HepG2 (cell line): ENCODE results near the gene ZMIZ1.

Experiments used
- BCL6 ChIP-seq: IDR thresholded peaks from 2 replicates; pipeline ENCODE4 v1.6.1; 2016; ENCODE audit warnings: missing genetic modification reagents, missing compliant biosample characterization
- CTCF ChIP-seq: sonication (generic); formaldehyde crosslinking; IDR thresholded peaks from 2 replicates; pipeline ENCODE4 v1.5.0; 2020; ENCODE audit warnings: mild to moderate bottlenecking, missing genetic modification reagents, moderate library complexity
- FOXO4 ChIP-seq: sonication (generic); formaldehyde crosslinking; conservative IDR thresholded peaks from 2 replicates; pipeline ENCODE4 v1.8.1; 2023; ENCODE audit warnings: missing genetic modification reagents
- JUNB ChIP-seq: sonication (generic); formaldehyde crosslinking; IDR thresholded peaks from 2 replicates; pipeline ENCODE4 v1.8.0; 2022; ENCODE audit warnings: missing genetic modification reagents, mild to moderate bottlenecking, borderline replicate concordance
- MLX ChIP-seq: IDR thresholded peaks from 2 replicates; pipeline ENCODE4 v1.6.1; 2016
- MTERF4 ChIP-seq: sonication (generic); formaldehyde crosslinking; IDR thresholded peaks from 2 replicates; pipeline ENCODE4 v1.8.0; 2023; ENCODE audit warnings: mild to moderate bottlenecking, missing genetic modification reagents
- POLR2AphosphoS5 ChIP-seq: IDR thresholded peaks from 2 replicates; pipeline ENCODE4 v1.6.1; 2012; ENCODE audit warnings: low read depth, low read length
- RXRA ChIP-seq: sonication (generic); formaldehyde crosslinking; IDR thresholded peaks from 2 replicates; pipeline ENCODE4 v1.5.1; 2020; ENCODE audit warnings: missing genetic modification reagents
- SIN3B ChIP-seq: fragments of 150-350 bp; IDR thresholded peaks from 2 replicates; pipeline ENCODE4 v1.6.1; 2014; ENCODE audit warnings: low read length
- USF2 ChIP-seq, 2 experiments: sonication (generic) in 1 of 2; formaldehyde crosslinking in 1 of 2; IDR thresholded peaks; 2 replicates each; pipeline versions ENCODE4 v1.5.1 to v1.6.1; 2011 to 2020; ENCODE audit warnings: borderline replicate concordance in 1 of 2, low read depth in 1 of 2, low read length in 1 of 2, mild to moderate bottlenecking in 1 of 2, missing genetic modification reagents in 1 of 2, moderate library complexity in 1 of 2
- ZBTB3 ChIP-seq: sonication (generic); formaldehyde crosslinking; IDR thresholded peaks from 2 replicates; pipeline ENCODE4 v1.4.0; 2020; ENCODE audit warnings: low read depth, mild to moderate bottlenecking, moderate library complexity, missing genetic modification reagents, borderline replicate concordance
- ZNF33A ChIP-seq: sonication (generic); formaldehyde crosslinking; IDR thresholded peaks from 2 replicates; pipeline ENCODE4 v1.5.1; 2020; ENCODE audit warnings: missing genetic modification reagents, mild to moderate bottlenecking, moderate library complexity, borderline replicate concordance

GRCh38 chr10:79101560-79102497 is 33.1 kb downstream of the ZMIZ1 start:
- TF ChIP-seq BCL6 (CRISPR knock-in tag) (no peak), POLR2AphosphoS5 (no peak), JUNB (CRISPR knock-in tag) (no peak), CTCF (CRISPR knock-in tag) (no peak), SIN3B (no peak), FOXO4 (CRISPR knock-in tag) (no peak), MLX (CRISPR knock-in tag) (no peak), USF2 (IDR thresholded peaks at IDR 0.05; ENCODE audit: low read depth, low read length) (no peak), USF2 (CRISPR knock-in tag; IDR thresholded peaks at IDR 0.05; ENCODE audit: borderline replicate concordance) (no peak), ZNF33A (CRISPR knock-in tag) (no peak), ZBTB3 (CRISPR knock-in tag) (no peak), MTERF4 (CRISPR knock-in tag) (no peak), RXRA (CRISPR knock-in tag) (no peak)
